ENCODE measurements around the gene RAPGEF1. TPM values are rescaled to one million over a fixed set of nuclear protein-coding genes. Genes with fewer than 3 reads are reported as not detected.

Gene RAPGEF1
- total and polyA plus RNA-seq, 9 of the 15 experiments (the other 6 are each of a cell fraction or from before 2014, with no cell fraction given) = 0.06 to 44.1 (median 19.9) TPM

GRCh38 chr9:131577005-131578000, 162.6 kb downstream of the RAPGEF1 start:
- TSS peak; percentile 33 for BruUV-seq (replicated peaks)
- no peaks in the 10 kb centered on the region for H3K27me3 ChIP-seq (ENCODE audit: control insufficient read depth in 2 of 2, insufficient read depth in 2 of 2, low read length in 2 of 2)
- ChIA-PET POLR2A (interaction anchor here (0.6 to 1.4 kb wide), 3 partner anchors 23 to 168 kb away, joined by 3 read pairs; no protein-coding TSS in a partner anchor), CTCF (ENCODE audit: low intra/inter-chr PET ratio) (no interaction called here)
- in situ Hi-C loops (cut with MboI) = no loop called here
- H4K20me1 ChIP-seq (replicated peaks; ENCODE audit: control insufficient read depth, insufficient read depth, low read length) = no peaks in the 10 kb centered on the region
- ATAC-seq (no peak), DNase-seq (ENCODE audit: extremely low read depth in 1 of 4, low spot score in 3 of 4) (no peak), FAIRE-seq (no peak)
- H3K27ac ChIP-seq (ENCODE audit: extremely low read depth, low read depth, low read length) = no peak overlapping the region
- no peaks in the 10 kb centered on the region for H3K9me3 ChIP-seq (replicated peaks; ENCODE audit: control insufficient read depth, insufficient read depth, low read depth, low read length)
- H3K4me2 ChIP-seq (ENCODE audit: insufficient read depth, low read length) = no peak overlapping the region
- H3K4me1 ChIP-seq (replicated peaks in 1 of 2; ENCODE audit: control insufficient read depth in 2 of 2, insufficient read depth in 2 of 2, low read length in 2 of 2) = peaks cover 0 to 17% of the 10 kb centered on the region in 2 experiments; a peak in 1 of 5 replicates
- no peaks in the 10 kb centered on the region for H3K9me1 ChIP-seq (ENCODE audit: control insufficient read depth, insufficient read depth, low read length)
- peaks cover 25% of the 10 kb centered on the region; the same call in 2 of the 3 replicates for H3K36me3 ChIP-seq (ENCODE audit: control insufficient read depth, insufficient read depth, low read length)
- H3K79me2 ChIP-seq (ENCODE audit: control insufficient read depth, insufficient read depth, low read length) = no peaks in the 10 kb centered on the region
- intact Hi-C loops (cut with micrococcal nuclease) = no loop called here
- TF ChIP-seq FOXP4 (CRISPR knock-in tag; IDR thresholded peaks at IDR 0.05; ENCODE audit: borderline replicate concordance) (no peak), MTA2 (IDR thresholded peaks at IDR 0.05; ENCODE audit: low read depth) (no peak), RBM22 (IDR thresholded peaks at IDR 0.05; ENCODE audit: low read depth, low read length, poor library complexity, severe bottlenecking) (peak; percentile 49)
- H3K4me3 ChIP-seq = no peak overlapping the region
- WGBS (ENCODE audit: insufficient coverage, low coverage, missing lambda C conversion rate) = 75% methylated on average over 16 of the region's 25 CpGs
- no peak overlapping the region for H2AFZ ChIP-seq (ENCODE audit: low read depth, low read length)
- H3K9ac ChIP-seq (ENCODE audit: insufficient read depth in 1 of 2, low read depth in 2 of 2, low read length in 2 of 2) = no peak overlapping the region
